Smooth muscle cell (in vitro differentiated cells): Measurements from ENCODE around the gene GALNT18. TPM values are rescaled to one million over a fixed set of nuclear protein-coding genes. Genes with fewer than 3 reads are reported as not detected.

Experiments used
- DNase-seq: peaks from one replicate; lab custom pipeline; 2025; ENCODE audit not compliant: unreplicated experiment; lab: John Stamatoyannopoulos, UW
- H2AFZ ChIP-seq: fragments of 200-600 bp; sonication (generic); 2 replicates; pipeline ENCODE4 v1.6.0; 2016; ENCODE audit warnings: antibody characterized with exemption, low read depth, mild to moderate bottlenecking
- H3F3A ChIP-seq: fragments of 200-600 bp; sonication (generic); 2 replicates; pipeline ENCODE4 v1.6.0; 2017; ENCODE audit warnings: antibody characterized with exemption, low read depth
- H3K27ac ChIP-seq: fragments of 200-600 bp; sonication (generic); 2 replicates; pipeline ENCODE4 v1.5.1; 2016; ENCODE audit warnings: low read depth, mild to moderate bottlenecking
- H3K27me3 ChIP-seq: fragments of 200-600 bp; sonication (generic); 2 replicates; pipeline ENCODE4 v1.6.1; 2016; ENCODE audit warnings: low read depth, mild to moderate bottlenecking
- H3K36me3 ChIP-seq: fragments of 200-600 bp; sonication (generic); 2 replicates; pipeline ENCODE4 v1.5.1; 2016; ENCODE audit warnings: low read depth
- H3K4me1 ChIP-seq: fragments of 200-600 bp; sonication (generic); 2 replicates; pipeline ENCODE4 v1.5.1; 2016; ENCODE audit warnings: low read depth
- H3K4me2 ChIP-seq: fragments of 200-600 bp; sonication (generic); 2 replicates; pipeline ENCODE4 v1.6.0; 2016; ENCODE audit warnings: mild to moderate bottlenecking
- H3K4me3 ChIP-seq: fragments of 200-600 bp; sonication (generic); 2 replicates; pipeline ENCODE4 v1.5.1; 2016; ENCODE audit warnings: mild to moderate bottlenecking
- H3K79me2 ChIP-seq: fragments of 200-600 bp; sonication (generic); 2 replicates; pipeline ENCODE4 v1.6.0; 2016; ENCODE audit warnings: low read depth, mild to moderate bottlenecking
- H3K9ac ChIP-seq: fragments of 200-600 bp; sonication (generic); 2 replicates; pipeline ENCODE4 v1.6.0; 2016; ENCODE audit warnings: low read depth
- H3K9me3 ChIP-seq: fragments of 200-600 bp; sonication (generic); replicated peaks from 2 replicates; pipeline ENCODE4 v1.5.1; 2016; ENCODE audit warnings: low read depth
- H4K20me1 ChIP-seq: fragments of 200-600 bp; sonication (generic); 2 replicates; pipeline ENCODE4 v1.6.0; 2016; ENCODE audit warnings: low read depth
- CTCF ChIP-seq: fragments of 200-600 bp; sonication (generic); IDR thresholded peaks from 2 replicates; pipeline ENCODE4 v1.5.1; 2017; ENCODE audit warnings: borderline replicate concordance, mild to moderate bottlenecking, antibody characterized with exemption; ENCODE audit not compliant: insufficient read depth, poor library complexity, severe bottlenecking
- WGBS: methylation state at CpG from one replicate; pipeline ENCODE4 v1.1.7; 2016; ENCODE audit warnings: low lambda C conversion rate; 5-methylcytosine and 5-hydroxymethylcytosine counted together
- polyA plus RNA-seq: library from polyadenylated mRNA; unstranded; fragments of >200 nt; fragmentation: Nextera tagmentation; extraction: Ambion mirVana; gene quantifications from 2 replicates; pipeline ENCODE4 v1.2.1, GENCODE V29; 2016
- total RNA-seq: library from RNA; depleted of rRNA; stranded (reverse); fragments of >200 nt; gene quantifications from 2 replicates; pipeline ENCODE4 v1.2.3, GENCODE V29; 2014

The GALNT18 gene
- total and polyA plus RNA-seq, 2 experiments from 2014 or later, result 11.5 to 16.3 TPM

GRCh38 chr11:11512929-11513328, 108.9 kb downstream of the GALNT18 start:
- no peak overlapping the region for H3K4me2 ChIP-seq
- TF ChIP-seq CTCF, result no peak
- peaks cover 32% of the 10 kb centered on the region for H4K20me1 ChIP-seq
- H2AFZ ChIP-seq, result no peak overlapping the region
- H3K9ac ChIP-seq, result no peak overlapping the region
- H3K27ac ChIP-seq, result no peak overlapping the region
- WGBS, result 92% methylated on average over 4 of the region's 4 CpGs
- no peaks in the 10 kb centered on the region for H3F3A ChIP-seq
- DNase-seq, result no peak
- no peaks in the 10 kb centered on the region for H3K36me3 ChIP-seq
- peaks cover 8% of the 10 kb centered on the region for H3K4me1 ChIP-seq
- no peaks in the 10 kb centered on the region for H3K79me2 ChIP-seq
- peaks cover 2% of the 10 kb centered on the region for H3K27me3 ChIP-seq
- H3K9me3 ChIP-seq, result no peaks in the 10 kb centered on the region
- no peak overlapping the region for H3K4me3 ChIP-seq

GRCh38 chr11:11512502-11512901, 109.3 kb downstream of the GALNT18 start:
- no peak overlapping the region for H3K9ac ChIP-seq
- no peak overlapping the region for H3K4me2 ChIP-seq
- H2AFZ ChIP-seq, result no peak overlapping the region
- no peak overlapping the region for H3K4me3 ChIP-seq
- peaks cover 6% of the 10 kb centered on the region for H3K27me3 ChIP-seq
- no peak for TF ChIP-seq CTCF
- H4K20me1 ChIP-seq, result peaks cover 32% of the 10 kb centered on the region
- no peaks in the 10 kb centered on the region for H3K79me2 ChIP-seq
- no peaks in the 10 kb centered on the region for H3F3A ChIP-seq
- no peak for DNase-seq
- no peaks in the 10 kb centered on the region for H3K36me3 ChIP-seq
- no peak overlapping the region for H3K27ac ChIP-seq
- H3K4me1 ChIP-seq, result peaks cover 8% of the 10 kb centered on the region
- 98% methylated on average over 6 of the region's 6 CpGs for WGBS
- H3K9me3 ChIP-seq, result no peaks in the 10 kb centered on the region

DNA sequence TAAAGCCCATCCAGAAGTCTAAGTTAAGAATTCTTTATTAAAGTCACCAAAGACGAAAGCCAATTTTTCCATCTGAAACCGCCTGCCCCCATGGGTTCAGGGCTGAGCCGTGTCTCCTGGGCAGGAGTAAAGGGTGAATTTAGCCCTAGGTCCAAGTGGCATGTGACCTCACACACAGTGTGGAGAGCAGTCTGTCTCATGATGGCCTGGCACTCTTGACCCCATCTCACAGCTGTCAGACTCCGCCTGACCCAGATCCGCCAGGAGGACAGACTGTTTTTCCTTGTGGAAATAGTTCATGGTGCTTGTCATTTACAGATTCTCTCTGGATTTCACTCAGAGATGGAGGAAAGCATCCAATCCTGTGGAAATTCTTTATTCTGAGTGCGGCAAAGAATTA, 109.7 kb downstream of the GALNT18 start:
- Histone ChIP-seq H4K20me1 (peaks cover 32% of the 10 kb centered on the region), H3K27ac (no peak overlapping the region), H3K4me3 (no peak overlapping the region), H3K4me1 (peaks cover 8% of the 10 kb centered on the region), H3K4me2 (no peak overlapping the region), H3K36me3 (no peaks in the 10 kb centered on the region), H3K79me2 (no peaks in the 10 kb centered on the region), H3K9ac (no peak overlapping the region), H2AFZ (no peak overlapping the region), H3K27me3 (peaks cover 10% of the 10 kb centered on the region), H3F3A (no peaks in the 10 kb centered on the region), H3K9me3 (no peaks in the 10 kb centered on the region)
- TF ChIP-seq CTCF, result no peak
- DNase-seq, result no peak
- WGBS, result 96% methylated on average over 6 of the region's 6 CpGs

DNA sequence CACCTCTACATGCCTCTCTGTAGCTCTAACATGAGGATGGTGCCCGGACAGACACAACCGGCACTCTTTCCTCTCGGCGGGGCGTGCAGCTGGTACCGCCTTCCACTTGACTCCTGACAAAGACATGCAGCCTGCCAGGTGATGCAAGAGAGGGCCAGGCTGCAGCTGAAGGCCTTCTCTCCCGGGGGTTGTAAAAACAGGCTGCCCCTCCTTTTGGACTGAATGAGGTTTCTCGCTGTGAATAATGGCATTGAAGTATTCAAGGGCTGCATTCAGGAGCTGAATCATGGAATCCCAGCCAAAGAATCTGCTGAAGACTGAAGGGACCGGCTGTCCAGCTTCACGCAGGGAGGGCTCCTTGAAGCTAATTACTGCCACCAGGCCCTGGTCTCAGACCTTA, 110.9 kb downstream of the GALNT18 start:
- H3K27ac ChIP-seq, result no peak overlapping the region
- WGBS, result 86% methylated on average over 10 of the region's 10 CpGs
- H3K4me1 ChIP-seq, result peaks cover 8% of the 10 kb centered on the region
- H3K4me2 ChIP-seq, result no peak overlapping the region
- H3F3A ChIP-seq, result no peaks in the 10 kb centered on the region
- no peaks in the 10 kb centered on the region for H3K79me2 ChIP-seq
- H3K36me3 ChIP-seq, result no peaks in the 10 kb centered on the region
- peaks cover 32% of the 10 kb centered on the region for H4K20me1 ChIP-seq
- H3K27me3 ChIP-seq, result peaks cover 10% of the 10 kb centered on the region
- no peak for TF ChIP-seq CTCF
- H3K4me3 ChIP-seq, result no peak overlapping the region
- H2AFZ ChIP-seq, result no peak overlapping the region
- no peaks in the 10 kb centered on the region for H3K9me3 ChIP-seq
- no peak for DNase-seq
- H3K9ac ChIP-seq, result no peak overlapping the region
